ENCODE measurements around the gene GLO1.

GRCh38 chr6:38703949-38704590 is 1.1 kb upstream of the GLO1 start:
- TF ChIP-seq CTCF (IDR thresholded peaks at IDR 0.05; ENCODE audit: insufficient read depth, low read length) (no peak), POLR2AphosphoS5 (IDR thresholded peaks at IDR 0.05; ENCODE audit: low read depth) (no peak)
